HepG2 (cell line): ENCODE data around the gene RBM34. TPM values are rescaled to one million over a fixed set of nuclear protein-coding genes. Genes with fewer than 3 reads are reported as not detected.

ENCODE experiments used
- ELF4 ChIP-seq: sonication (generic); formaldehyde crosslinking; IDR thresholded peaks from 2 replicates; pipeline ENCODE4 v1.5.0; 2020; ENCODE audit warnings: missing genetic modification reagents, mild to moderate bottlenecking, moderate library complexity, borderline replicate concordance
- GLMP ChIP-seq: sonication (generic); formaldehyde crosslinking; IDR thresholded peaks from 2 replicates; pipeline ENCODE4 v1.9.0; 2021; ENCODE audit warnings: missing genetic modification reagents, mild to moderate bottlenecking, borderline replicate concordance
- GMEB1 ChIP-seq: sonication (generic); formaldehyde crosslinking; IDR thresholded peaks from 2 replicates; pipeline ENCODE4 v1.5.1; 2020; ENCODE audit warnings: missing genetic modification reagents, mild to moderate bottlenecking, borderline replicate concordance
- HNRNPK ChIP-seq: fragments of 200-400 bp; formaldehyde crosslinking; IDR thresholded peaks from 2 replicates; pipeline ENCODE4 v1.6.1; 2018; ENCODE audit warnings: low read length, low read depth, moderate library complexity, mild to moderate bottlenecking; ENCODE audit not compliant: poor library complexity, severe bottlenecking
- HOXA3 ChIP-seq: sonication (generic); formaldehyde crosslinking; IDR thresholded peaks from 2 replicates; pipeline ENCODE4 v1.5.0; 2020; ENCODE audit warnings: missing genetic modification reagents
- KDM1A ChIP-seq: IDR thresholded peaks from 2 replicates; pipeline ENCODE4 v1.6.1; 2016; ENCODE audit warnings: missing compliant biosample characterization
- PCBP1 ChIP-seq: fragments of 200-400 bp; formaldehyde crosslinking; IDR thresholded peaks from 2 replicates; pipeline ENCODE4 v1.6.1; 2017; ENCODE audit warnings: mild to moderate bottlenecking, low read depth, low read length, borderline replicate concordance
- PRDM15 ChIP-seq: sonication (generic); formaldehyde crosslinking; IDR thresholded peaks from 2 replicates; pipeline ENCODE4 v1.4.0; 2020; ENCODE audit warnings: missing genetic modification reagents
- RAD21 ChIP-seq: fragments of 450-650 bp; formaldehyde crosslinking; IDR thresholded peaks from 2 replicates; pipeline ENCODE4 v1.5.0; 2020; ENCODE audit warnings: mild to moderate bottlenecking
- SP140L ChIP-seq: sonication (generic); formaldehyde crosslinking; IDR thresholded peaks from 2 replicates; pipeline ENCODE4 v1.4.0; 2020; ENCODE audit warnings: missing genetic modification reagents, borderline replicate concordance
- SP2 ChIP-seq: sonication (generic); formaldehyde crosslinking; IDR thresholded peaks from 2 replicates; pipeline ENCODE4 v1.5.1; 2020; ENCODE audit warnings: mild to moderate bottlenecking, missing genetic modification reagents
- ZFP91 ChIP-seq: sonication (generic); formaldehyde crosslinking; IDR thresholded peaks from 2 replicates; pipeline ENCODE4 v1.9.0; 2022; ENCODE audit warnings: missing genetic modification reagents, mild to moderate bottlenecking, borderline replicate concordance
- ZNF331 ChIP-seq: sonication (generic); formaldehyde crosslinking; IDR thresholded peaks from 2 replicates; pipeline ENCODE4 v1.4.0; 2020; ENCODE audit warnings: missing genetic modification reagents
- ZSCAN21 ChIP-seq: sonication (generic); formaldehyde crosslinking; IDR thresholded peaks from 2 replicates; pipeline ENCODE4 v1.8.0; 2022; ENCODE audit warnings: mild to moderate bottlenecking, missing genetic modification reagents, moderate library complexity, borderline replicate concordance
- polyA plus RNA-seq, 8 experiments: library from polyadenylated mRNA; depleted of rRNA in 3 of 8; stranded (reverse) in 7 of 8; unstranded in 1 of 8; fragments of >200 nt; fragmentation: Illumina TruSeq in 4 of 8; extraction: Trizol in 4 of 8; gene quantifications; 2 replicates each; pipeline versions ENCODE4 v1.2.1 to v1.2.3, GENCODE V29; 2011 to 2016; ENCODE audit warnings: low read depth in 4 of 8, missing spikeins in 1 of 8, mixed read lengths in 1 of 8; ENCODE audit not compliant: insufficient read depth in 1 of 8
- total RNA-seq, 5 experiments: library from RNA; depleted of rRNA; stranded (reverse); fragments of >200 nt; fragmentation: Illumina TruSeq; extraction: Trizol; gene quantifications; 2 replicates each; pipeline ENCODE4 v1.2.3, GENCODE V29; 2016; ENCODE audit warnings: low read depth in 1 of 5
- TF ChIP-seq, protein P1 (sequence below): sonication (generic); formaldehyde crosslinking; IDR thresholded peaks from 2 replicates; pipeline ENCODE4 v1.5.1; 2020; ENCODE audit warnings: missing genetic modification reagents, mild to moderate bottlenecking, borderline replicate concordance

Gene RBM34
- total and polyA plus RNA-seq, 2 of the 13 experiments (the other 11 are each of a cell fraction or from before 2014, with no cell fraction given): 34.7 to 73.0 TPM

GRCh38 chr1:235128456-235129328 lies 32.4 kb downstream of the RBM34 start, which contains the start of gene TOMM20 (continued):
- TF ChIP-seq GMEB1 (CRISPR knock-in tag): peak; percentile 93
- TF ChIP-seq ZNF331: peak; percentile 76; the same call in 1 of the 2 replicates
- no peak for TF ChIP-seq HNRNPK
- 0 out of 2 replicates have a peak, but pooled peaks have one; percentile 11 for TF ChIP-seq RAD21 (CRISPR knock-in tag)
- no peak; the same call in 1 of the 2 replicates for TF ChIP-seq ELF4 (CRISPR knock-in tag)
- TF ChIP-seq, protein P1, sequence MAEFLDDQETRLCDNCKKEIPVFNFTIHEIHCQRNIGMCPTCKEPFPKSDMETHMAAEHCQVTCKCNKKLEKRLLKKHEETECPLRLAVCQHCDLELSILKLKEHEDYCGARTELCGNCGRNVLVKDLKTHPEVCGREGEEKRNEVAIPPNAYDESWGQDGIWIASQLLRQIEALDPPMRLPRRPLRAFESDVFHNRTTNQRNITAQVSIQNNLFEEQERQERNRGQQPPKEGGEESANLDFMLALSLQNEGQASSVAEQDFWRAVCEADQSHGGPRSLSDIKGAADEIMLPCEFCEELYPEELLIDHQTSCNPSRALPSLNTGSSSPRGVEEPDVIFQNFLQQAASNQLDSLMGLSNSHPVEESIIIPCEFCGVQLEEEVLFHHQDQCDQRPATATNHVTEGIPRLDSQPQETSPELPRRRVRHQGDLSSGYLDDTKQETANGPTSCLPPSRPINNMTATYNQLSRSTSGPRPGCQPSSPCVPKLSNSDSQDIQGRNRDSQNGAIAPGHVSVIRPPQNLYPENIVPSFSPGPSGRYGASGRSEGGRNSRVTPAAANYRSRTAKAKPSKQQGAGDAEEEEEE (CRISPR knock-in tag): no peak
- TF ChIP-seq PCBP1: no peak
- TF ChIP-seq GLMP: no peak
- TF ChIP-seq ZFP91: peak; percentile 88
- 0 out of 2 replicates have a peak, but pooled peaks have one; percentile 35 for TF ChIP-seq SP140L
- TF ChIP-seq SP2: no peak; the same call in 1 of the 2 replicates
- peak; percentile 97 for TF ChIP-seq HOXA3
- TF ChIP-seq PRDM15: peak; percentile 47; the same call in 1 of the 2 replicates
- TF ChIP-seq ZSCAN21 (CRISPR knock-in tag): peak; percentile 88; the same call in 1 of the 2 replicates
- no peak for TF ChIP-seq KDM1A (CRISPR knock-in tag)
